Thyroid gland (tissue), 4 donors: ENCODE measurements around the gene MLF2. TPM values are rescaled to one million over a fixed set of nuclear protein-coding genes. Genes with fewer than 3 reads are reported as not detected.

Experiments used
- DNase-seq, 2 donors: peaks; one replicate each; pipeline ENCODE4 v3.0.0-alpha.2; 2019
- H3K27ac ChIP-seq, 3 donors: fragments of 200-600 bp; sonication (generic); 1 replicate in 2 of 3; 2 replicates in 1 of 3; pipeline ENCODE4 v1.5.1; 2016 to 2019; ENCODE audit warnings: mild to moderate bottlenecking in 1 of 3, moderate library complexity in 1 of 3
- H3K27me3 ChIP-seq: fragments of 200-600 bp; sonication (generic); one replicate; pipeline ENCODE4 v1.5.1; 2019
- H3K36me3 ChIP-seq, 2 donors: fragments of 200-600 bp; sonication (generic); one replicate each; pipeline ENCODE4 v1.5.1; 2016 to 2019
- H3K4me1 ChIP-seq, 2 donors: fragments of 200-600 bp; sonication (generic); one replicate each; pipeline ENCODE4 v1.5.1; 2017 to 2019
- H3K4me3 ChIP-seq, 3 donors: fragments of 200-600 bp; sonication (generic); replicated peaks in 1 of 3; 1 replicate in 2 of 3; 2 replicates in 1 of 3; pipeline ENCODE4 v1.5.1; 2016; ENCODE audit warnings: mild to moderate bottlenecking in 1 of 3
- H3K9me3 ChIP-seq: fragments of 200-600 bp; sonication (generic); one replicate; pipeline ENCODE4 v1.5.1; 2017
- CTCF ChIP-seq, 6 experiments: fragments of 200-600 bp in 3 of 6; fragments of 450-650 bp in 3 of 6; sonication (generic) in 3 of 6; IDR thresholded peaks; one replicate each; pipeline ENCODE4 v1.5.1; 2016 to 2019; ENCODE audit warnings: antibody characterized with exemption in 6 of 6, mild to moderate bottlenecking in 2 of 6, inconsistent platforms in 1 of 6, moderate library complexity in 1 of 6
- POLR2A ChIP-seq, 2 donors: fragments of 450-650 bp; IDR thresholded peaks; one replicate each; pipeline ENCODE4 v1.6.1; 2017; ENCODE audit warnings: antibody characterized with exemption in 2 of 2, mild to moderate bottlenecking in 2 of 2, moderate library complexity in 1 of 2
- WGBS, 2 donors: methylation state at CpG; one replicate each; pipeline ENCODE4 v1.1.5; 2017; 5-methylcytosine and 5-hydroxymethylcytosine counted together
- intact Hi-C: fragments of 100-400 bp; cut with DNase I; formaldehyde crosslinking; loops from one replicate; pipeline ENCODE4 v1.15.1; 2023
- total RNA-seq, 4 donors: library from RNA; depleted of rRNA; stranded (reverse); fragments of >200 nt; gene quantifications; one replicate each; pipeline ENCODE4 v1.2.3, GENCODE V29; 2016

The MLF2 gene
- total RNA-seq, 4 donors from 2014 or later = 110 to 253 (median 196) TPM

- no peak for DNase-seq
- intact Hi-C loops = loop anchor here (5.0 kb wide), 1 partner anchor 48 kb away; no protein-coding TSS in a partner anchor
- Histone ChIP-seq H3K4me1 (no peaks in the 10 kb centered on the region), H3K36me3 (peaks cover 21 to 22% of the 10 kb centered on the region in 2 donors), H3K9me3 (no peaks in the 10 kb centered on the region), H3K4me3 (no peak overlapping the region), H3K27ac (no peak overlapping the region), H3K27me3 (no peaks in the 10 kb centered on the region)
- WGBS, 2 donors = 83 to 90% methylated on average over 10 of the region's 10 CpGs
- no peak for TF ChIP-seq POLR2A (IDR thresholded peaks at IDR 0.05)
- TF ChIP-seq CTCF (IDR thresholded peaks at IDR 0.05) = no peak
Observed at GRCh38 chr12:6734506-6735387, 18.2 kb downstream of the MLF2 start.

GRCh38 chr12:6730169-6730568 is 22.8 kb downstream of the MLF2 start:
- intact Hi-C loops = loop anchor here (5.0 kb wide), 1 partner anchor 52 kb away; no protein-coding TSS in a partner anchor
- Histone ChIP-seq H3K4me3 (no peak overlapping the region), H3K9me3 (no peaks in the 10 kb centered on the region), H3K27me3 (no peaks in the 10 kb centered on the region), H3K4me1 (peaks cover 0 to 2% of the 10 kb centered on the region in 2 donors), H3K36me3 (peaks cover 40 to 43% of the 10 kb centered on the region in 2 donors), H3K27ac (no peak overlapping the region)
- TF ChIP-seq POLR2A (IDR thresholded peaks at IDR 0.05) = no peak
- no peak for TF ChIP-seq CTCF (IDR thresholded peaks at IDR 0.05)
- 94 to 95% methylated on average over 8 of the region's 8 CpGs for WGBS, 2 donors
- DNase-seq = no peak

- no peak overlapping the region for H3K4me3 ChIP-seq
- TF ChIP-seq CTCF (IDR thresholded peaks at IDR 0.05) = no peak
- TF ChIP-seq POLR2A (IDR thresholded peaks at IDR 0.05) = no peak
- intact Hi-C loops = loop anchor here (5.0 to 10.0 kb wide), 2 partner anchors 37 to 64 kb away; partner anchors contain the start of gene ING4
- no peaks in the 10 kb centered on the region for H3K9me3 ChIP-seq
- H3K4me1 ChIP-seq = peaks cover 4 to 11% of the 10 kb centered on the region in 2 donors
- no peak for DNase-seq
- no peak overlapping the region for H3K27ac ChIP-seq
- peaks cover 40 to 43% of the 10 kb centered on the region in 2 donors for H3K36me3 ChIP-seq
- no peaks in the 10 kb centered on the region for H3K27me3 ChIP-seq
- 93% methylated on average over 18 of the region's 18 CpGs for WGBS, 2 donors
Observed at GRCh38 chr12:6729186-6729585, 23.8 kb downstream of the MLF2 start.

GRCh38 chr12:6725350-6725749 is 27.6 kb downstream of the MLF2 start:
- peaks cover 25 to 26% of the 10 kb centered on the region in 2 donors for H3K36me3 ChIP-seq
- no peak overlapping the region for H3K4me3 ChIP-seq
- H3K27me3 ChIP-seq = no peaks in the 10 kb centered on the region
- no peak for DNase-seq
- no peak for TF ChIP-seq POLR2A (IDR thresholded peaks at IDR 0.05)
- no peak for TF ChIP-seq CTCF (IDR thresholded peaks at IDR 0.05)
- intact Hi-C loops = loop anchor here (5.0 to 10.0 kb wide), 2 partner anchors 33 to 61 kb away; partner anchors contain the start of gene ING4
- H3K27ac ChIP-seq = no peak overlapping the region
- peaks cover 4 to 11% of the 10 kb centered on the region in 2 donors for H3K4me1 ChIP-seq
- H3K9me3 ChIP-seq = no peaks in the 10 kb centered on the region
- WGBS, 2 donors = 94 to 97% methylated on average over 7 of the region's 7 CpGs

GRCh38 chr12:6724409-6724797 is 28.5 kb downstream of the MLF2 start:
- Histone ChIP-seq H3K27ac (peak overlapping the region; percentile 51 to 69 (median 66)), H3K4me3 (peak overlapping the region; percentile 29 to 47 (median 37)), H3K9me3 (no peaks in the 10 kb centered on the region), H3K36me3 (peaks cover 15 to 17% of the 10 kb centered on the region in 2 donors), H3K27me3 (no peaks in the 10 kb centered on the region), H3K4me1 (peaks cover 4 to 11% of the 10 kb centered on the region in 2 donors)
- intact Hi-C loops = loop anchor here (10.0 kb wide), 1 partner anchor 60 kb away; the partner anchor contains the start of gene ING4
- peak; percentile 19 to 26 for DNase-seq
- WGBS, 2 donors = 8 to 10% methylated on average over 9 to 10 of the region's 10 CpGs
- no peak for TF ChIP-seq CTCF (IDR thresholded peaks at IDR 0.05)
- no peak for TF ChIP-seq POLR2A (IDR thresholded peaks at IDR 0.05)
